ENCODE measurements around the gene KIF16B. TPM values are rescaled to one million over a fixed set of nuclear protein-coding genes. Genes with fewer than 3 reads are reported as not detected.

KIF16B gene
- total and polyA plus RNA-seq, 2 experiments from 2014 or later, result 9.3 to 21.8 TPM

- no peaks in the 10 kb centered on the region for H3K9me3 ChIP-seq (ENCODE audit: low read depth)
- H3K4me3 ChIP-seq, result no peak overlapping the region
- H3K36me3 ChIP-seq (replicated peaks; ENCODE audit: insufficient read depth, low read depth), result no peaks in the 10 kb centered on the region
- H3K27ac ChIP-seq, result no peak overlapping the region
- TF ChIP-seq, protein P1, sequence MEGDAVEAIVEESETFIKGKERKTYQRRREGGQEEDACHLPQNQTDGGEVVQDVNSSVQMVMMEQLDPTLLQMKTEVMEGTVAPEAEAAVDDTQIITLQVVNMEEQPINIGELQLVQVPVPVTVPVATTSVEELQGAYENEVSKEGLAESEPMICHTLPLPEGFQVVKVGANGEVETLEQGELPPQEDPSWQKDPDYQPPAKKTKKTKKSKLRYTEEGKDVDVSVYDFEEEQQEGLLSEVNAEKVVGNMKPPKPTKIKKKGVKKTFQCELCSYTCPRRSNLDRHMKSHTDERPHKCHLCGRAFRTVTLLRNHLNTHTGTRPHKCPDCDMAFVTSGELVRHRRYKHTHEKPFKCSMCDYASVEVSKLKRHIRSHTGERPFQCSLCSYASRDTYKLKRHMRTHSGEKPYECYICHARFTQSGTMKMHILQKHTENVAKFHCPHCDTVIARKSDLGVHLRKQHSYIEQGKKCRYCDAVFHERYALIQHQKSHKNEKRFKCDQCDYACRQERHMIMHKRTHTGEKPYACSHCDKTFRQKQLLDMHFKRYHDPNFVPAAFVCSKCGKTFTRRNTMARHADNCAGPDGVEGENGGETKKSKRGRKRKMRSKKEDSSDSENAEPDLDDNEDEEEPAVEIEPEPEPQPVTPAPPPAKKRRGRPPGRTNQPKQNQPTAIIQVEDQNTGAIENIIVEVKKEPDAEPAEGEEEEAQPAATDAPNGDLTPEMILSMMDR (IDR thresholded peaks at IDR 0.05; ENCODE audit: poor library complexity), result no peak
- no peak for TF ChIP-seq EZH2 (IDR thresholded peaks at IDR 0.05; ENCODE audit: borderline replicate concordance)
- no peak for TF ChIP-seq EZH2phosphoT487 (IDR thresholded peaks at IDR 0.05; ENCODE audit: low read depth, severe bottlenecking, unreplicated experiment)
- H3K4me2 ChIP-seq, result no peak overlapping the region
- H3K27me3 ChIP-seq, result no peaks in the 10 kb centered on the region
- no peak overlapping the region for H2AFZ ChIP-seq
- no peaks in the 10 kb centered on the region for H4K20me1 ChIP-seq (ENCODE audit: insufficient read depth, poor library complexity, severe bottlenecking)
- no peaks in the 10 kb centered on the region for H3K9me2 ChIP-seq (replicated peaks; ENCODE audit: insufficient read depth)
- peaks cover 10% of the 10 kb centered on the region for H3K4me1 ChIP-seq (ENCODE audit: insufficient read depth)
- 100% methylated on average over 2 of the region's 2 CpGs for WGBS (ENCODE audit: low lambda C conversion rate, missing lambda C conversion rate)
- no peak for DNase-seq (ENCODE audit: low spot score)
- no peaks in the 10 kb centered on the region for H3K79me2 ChIP-seq
Measured at GRCh38 chr20:16583474-16583873, 10.2 kb upstream of the KIF16B start.

GRCh38 chr20:16581241-16581640, 8.0 kb upstream of the KIF16B start:
- TF ChIP-seq EZH2 (IDR thresholded peaks at IDR 0.05; ENCODE audit: borderline replicate concordance), result no peak
- TF ChIP-seq, protein P1 (IDR thresholded peaks at IDR 0.05; ENCODE audit: poor library complexity), result no peak
- no peak for TF ChIP-seq EZH2phosphoT487 (IDR thresholded peaks at IDR 0.05; ENCODE audit: low read depth, severe bottlenecking, unreplicated experiment)
- Histone ChIP-seq H2AFZ (no peak overlapping the region), H3K9me2 (replicated peaks; ENCODE audit: insufficient read depth) (no peaks in the 10 kb centered on the region), H3K79me2 (no peaks in the 10 kb centered on the region), H3K4me1 (ENCODE audit: insufficient read depth) (peaks cover 4% of the 10 kb centered on the region), H3K27ac (peak overlapping the region; percentile 40), H3K4me3 (no peak overlapping the region), H3K36me3 (replicated peaks; ENCODE audit: insufficient read depth, low read depth) (no peaks in the 10 kb centered on the region), H3K9me3 (ENCODE audit: low read depth) (no peaks in the 10 kb centered on the region), H4K20me1 (ENCODE audit: insufficient read depth, poor library complexity, severe bottlenecking) (no peaks in the 10 kb centered on the region), H3K4me2 (no peak overlapping the region), H3K27me3 (no peaks in the 10 kb centered on the region)
- DNase-seq (ENCODE audit: low spot score), result no peak
- WGBS (ENCODE audit: low lambda C conversion rate, missing lambda C conversion rate), result 96% methylated on average over 2 of the region's 2 CpGs

GRCh38 chr20:16580620-16581019, 7.4 kb upstream of the KIF16B start:
- H3K27ac ChIP-seq, result peak overlapping the region; percentile 40
- WGBS (ENCODE audit: low lambda C conversion rate, missing lambda C conversion rate), result 61% methylated on average over 2 of the region's 2 CpGs
- DNase-seq (ENCODE audit: low spot score), result no peak

GRCh38 chr20:16580147-16580546, 6.9 kb upstream of the KIF16B start:
- peak overlapping the region; percentile 40 for H3K27ac ChIP-seq
- no peaks in the 10 kb centered on the region for H3K79me2 ChIP-seq
- H3K27me3 ChIP-seq, result no peaks in the 10 kb centered on the region
- no peaks in the 10 kb centered on the region for H3K9me2 ChIP-seq (replicated peaks; ENCODE audit: insufficient read depth)
- H3K36me3 ChIP-seq (replicated peaks; ENCODE audit: insufficient read depth, low read depth), result no peaks in the 10 kb centered on the region
- peak overlapping the region; percentile 25 for H3K4me2 ChIP-seq
- TF ChIP-seq EZH2 (IDR thresholded peaks at IDR 0.05; ENCODE audit: borderline replicate concordance), result no peak
- TF ChIP-seq EZH2phosphoT487 (IDR thresholded peaks at IDR 0.05; ENCODE audit: low read depth, severe bottlenecking, unreplicated experiment), result no peak
- TF ChIP-seq, protein P1 (IDR thresholded peaks at IDR 0.05; ENCODE audit: poor library complexity), result no peak
- H3K9me3 ChIP-seq (ENCODE audit: low read depth), result no peaks in the 10 kb centered on the region
- H2AFZ ChIP-seq, result no peak overlapping the region
- no peaks in the 10 kb centered on the region for H4K20me1 ChIP-seq (ENCODE audit: insufficient read depth, poor library complexity, severe bottlenecking)
- 12% methylated on average over 3 of the region's 3 CpGs for WGBS (ENCODE audit: low lambda C conversion rate, missing lambda C conversion rate)
- H3K4me3 ChIP-seq, result no peak overlapping the region
- DNase-seq (ENCODE audit: low spot score), result peak; percentile 66
- H3K4me1 ChIP-seq (ENCODE audit: insufficient read depth), result peaks cover 9% of the 10 kb centered on the region

More at GRCh38 chr20:16580620-16581019, 7.4 kb upstream of the KIF16B start:
- Histone ChIP-seq H3K4me2 (no peak overlapping the region), H3K27me3 (no peaks in the 10 kb centered on the region), H3K4me1 (ENCODE audit: insufficient read depth) (peaks cover 4% of the 10 kb centered on the region), H3K79me2 (no peaks in the 10 kb centered on the region), H3K4me3 (no peak overlapping the region), H4K20me1 (ENCODE audit: insufficient read depth, poor library complexity, severe bottlenecking) (no peaks in the 10 kb centered on the region), H2AFZ (no peak overlapping the region), H3K9me3 (ENCODE audit: low read depth) (no peaks in the 10 kb centered on the region), H3K36me3 (replicated peaks; ENCODE audit: insufficient read depth, low read depth) (no peaks in the 10 kb centered on the region), H3K9me2 (replicated peaks; ENCODE audit: insufficient read depth) (no peaks in the 10 kb centered on the region)
- TF ChIP-seq EZH2 (IDR thresholded peaks at IDR 0.05; ENCODE audit: borderline replicate concordance) (no peak), EZH2phosphoT487 (IDR thresholded peaks at IDR 0.05; ENCODE audit: low read depth, severe bottlenecking, unreplicated experiment) (no peak)

Measured in hepatocyte (in vitro differentiated cells).